Heart right ventricle (tissue), 16 donors: ENCODE data around the gene LGALS8. TPM values are rescaled to one million over a fixed set of nuclear protein-coding genes. Genes with fewer than 3 reads are reported as not detected.
A peak's percentile ranks its signal among the peaks of the same experiment; 100 is the strongest.
"Not testable (repeated sequence)": the region's sequence is repeated elsewhere in the genome, so short reads cannot be mapped to it uniquely, and the experiment has no call there.

Experiments used
- ATAC-seq, 8 donors: fragments of 200-7000 bp; cut with Tn5 transposase; one replicate each; pipeline ENCODE4 v1.9.1; 2020; ENCODE audit warnings: mild to moderate bottlenecking in 8 of 8, moderate library complexity in 8 of 8, moderate number of reproducible peaks in 1 of 8
- DNase-seq, 2 donors: peaks; one replicate each; pipeline ENCODE4 v3.0.0-alpha.2; 2020
- H3K27ac ChIP-seq, 10 donors: fragments of 200-600 bp; sonication (generic) in 2 of 10; one replicate each; pipeline versions ENCODE4 v1.5.0 to v1.8.0; 2020 to 2022; ENCODE audit warnings: mild to moderate bottlenecking in 3 of 10
- H3K27me3 ChIP-seq, 7 donors: fragments of 200-600 bp; one replicate each; pipeline ENCODE4 v1.8.0; 2021 to 2022; ENCODE audit warnings: mild to moderate bottlenecking in 2 of 7
- H3K36me3 ChIP-seq, 9 donors: fragments of 200-600 bp; sonication (generic) in 1 of 9; one replicate each; pipeline versions ENCODE4 v1.5.0 to v1.8.0; 2020 to 2022; ENCODE audit warnings: mild to moderate bottlenecking in 2 of 9
- H3K4me1 ChIP-seq, 9 donors: fragments of 200-600 bp; sonication (generic) in 1 of 9; one replicate each; pipeline versions ENCODE4 v1.5.0 to v1.8.0; 2020 to 2022; ENCODE audit warnings: mild to moderate bottlenecking in 4 of 9
- H3K4me3 ChIP-seq, 10 donors: fragments of 200-600 bp; sonication (generic) in 2 of 10; one replicate each; pipeline versions ENCODE4 v1.5.0 to v1.8.0; 2020 to 2022; ENCODE audit warnings: mild to moderate bottlenecking in 7 of 10, moderate library complexity in 2 of 10
- H3K9me3 ChIP-seq, 11 donors: fragments of 200-600 bp in 10 of 11; sonication (generic) in 2 of 11; one replicate each; pipeline versions ENCODE4 v1.5.0 to v1.8.0; 2013 to 2022; ENCODE audit warnings: mild to moderate bottlenecking in 2 of 11, control low read depth in 1 of 11, moderate library complexity in 1 of 11
- WGBS, 2 donors: extraction: QIAGEN DNeasy Blood & Tissue Kit; methylation state at CpG; one replicate each; pipeline ENCODE4 v1.1.7; 2013; ENCODE audit warnings: inconsistent platforms in 1 of 2; 5-methylcytosine and 5-hydroxymethylcytosine counted together
- intact Hi-C, 10 donors: fragments of 100-400 bp; cut with DNase I; formaldehyde crosslinking; loops; one replicate each; pipeline versions ENCODE4 v1.11.1 to v1.14.2; 2022
- polyA plus RNA-seq, 2 donors: library from polyadenylated mRNA; stranded (reverse); fragments of 200-250 nt; gene quantifications; one replicate each; pipeline ENCODE4 v1.2.3, GENCODE V29; 2013
- total RNA-seq, 10 donors: library from RNA; stranded (reverse); fragmentation: NEBNext Ultra II Directional in 3 of 10; extraction: Animal tissue kit (Norgen Biotek cat#: 25700) in 3 of 10; gene quantifications; one replicate each; pipeline versions ENCODE4 v1.2.1 to v1.2.4, GENCODE V29; 2021 to 2023
- TF ChIP-seq, protein P1 (sequence below), 9 donors: fragments of 200-600 bp; sonication (generic) in 2 of 9; IDR thresholded peaks; one replicate each; pipeline versions ENCODE4 v1.5.0 to v1.8.0; 2021 to 2022; ENCODE audit warnings: antibody characterized with exemption in 9 of 9, mild to moderate bottlenecking in 5 of 9, moderate library complexity in 1 of 9
- donor health status: Arrhythmogenic right ventricular cardiomyopathy.
- donor health status: ischemic (EF 13 %, LVEDD 7.1; RV severe dilation, severe dysfunction).
- donor health status: healthy with polysubstance abuse.
- donor health status: DM: no; HTN: yes; CAD: no.
- donor health status: DM: no; HTN: no; CAD: no.
- donor health status: ischemic (EF 25% LVEDD 6.9; RV normal size, moderate dysfunction).
- donor health status: ischemic (EF 25% LVEDD 5.7; RV mildly dilated, moderate dysfunction).
- donor health status: healthy.
- donor health status: DM: yes; HTN: yes; CAD: no.
- donor health status: Ischemic cardiomyopathy.
- donor health status: ischemic (EF 35%, LVEDD 5.7; RV mildly dilated, moderate dysfunction).
- donor health status: nonischemic (EF 11% LVEDD 7.7; RV severe dilation, severe dysfunction).
- donor health status: DM: yes; HTN: yes; CAD: no.
- donor health status: PGD.
- donor health status: ischemic (EF 29% LVEDD 5.4; RV normal size, mild dysfunction).
- donor health status: nonischemic (EF 23%, LVEDD 6.1; RV moderate dilation, normal function).

LGALS8 gene
- total and polyA plus RNA-seq, 12 donors: 36.7 to 107 (median 89.7) TPM

DNA sequence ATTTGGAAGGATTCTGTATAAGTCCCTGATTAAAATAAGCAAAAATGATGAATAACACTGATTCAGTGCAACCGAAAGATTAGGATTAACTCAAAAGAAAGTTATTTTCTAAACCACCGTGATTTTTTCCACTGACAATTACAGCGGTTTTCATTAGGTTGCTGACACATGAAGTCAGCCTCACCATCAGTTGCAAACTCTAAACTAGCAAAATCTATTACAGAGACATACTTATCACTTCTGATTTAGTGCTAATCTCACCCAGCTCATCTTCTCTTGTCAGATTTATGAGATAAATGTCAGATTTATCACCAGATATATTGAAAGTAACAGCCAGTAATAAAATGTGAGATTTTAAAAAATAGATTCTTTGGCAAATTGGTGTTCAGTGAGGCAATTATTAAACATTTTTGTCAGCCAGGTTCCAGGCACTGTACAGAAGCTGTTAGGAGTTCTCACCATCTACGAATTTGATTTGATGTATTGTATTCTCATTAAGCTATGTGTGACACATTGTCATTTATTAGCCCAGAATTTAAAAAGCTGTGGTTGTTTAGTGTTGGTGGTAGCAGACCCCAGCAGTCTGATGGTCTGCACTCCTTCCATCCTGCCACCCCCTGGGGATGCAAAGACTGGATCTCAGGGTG, 37.3 kb upstream of the LGALS8 start:
- H3K4me1 ChIP-seq: peaks cover 0 to 14% (median 0%) of the 10 kb centered on the region in 9 donors
- WGBS, 2 donors: 67 to 75% methylated on average over 4 of the region's 4 CpGs
- no peak overlapping the region for H3K27ac ChIP-seq
- TF ChIP-seq, protein P1, sequence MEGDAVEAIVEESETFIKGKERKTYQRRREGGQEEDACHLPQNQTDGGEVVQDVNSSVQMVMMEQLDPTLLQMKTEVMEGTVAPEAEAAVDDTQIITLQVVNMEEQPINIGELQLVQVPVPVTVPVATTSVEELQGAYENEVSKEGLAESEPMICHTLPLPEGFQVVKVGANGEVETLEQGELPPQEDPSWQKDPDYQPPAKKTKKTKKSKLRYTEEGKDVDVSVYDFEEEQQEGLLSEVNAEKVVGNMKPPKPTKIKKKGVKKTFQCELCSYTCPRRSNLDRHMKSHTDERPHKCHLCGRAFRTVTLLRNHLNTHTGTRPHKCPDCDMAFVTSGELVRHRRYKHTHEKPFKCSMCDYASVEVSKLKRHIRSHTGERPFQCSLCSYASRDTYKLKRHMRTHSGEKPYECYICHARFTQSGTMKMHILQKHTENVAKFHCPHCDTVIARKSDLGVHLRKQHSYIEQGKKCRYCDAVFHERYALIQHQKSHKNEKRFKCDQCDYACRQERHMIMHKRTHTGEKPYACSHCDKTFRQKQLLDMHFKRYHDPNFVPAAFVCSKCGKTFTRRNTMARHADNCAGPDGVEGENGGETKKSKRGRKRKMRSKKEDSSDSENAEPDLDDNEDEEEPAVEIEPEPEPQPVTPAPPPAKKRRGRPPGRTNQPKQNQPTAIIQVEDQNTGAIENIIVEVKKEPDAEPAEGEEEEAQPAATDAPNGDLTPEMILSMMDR (IDR thresholded peaks at IDR 0.05): no peak
- no peak overlapping the region for H3K4me3 ChIP-seq
- intact Hi-C loops: loop anchor here in 2 of 10 donors (5.0 kb wide), 2 partner anchors 374 to 379 kb away; no protein-coding TSS in a partner anchor
- H3K36me3 ChIP-seq: no peaks in the 10 kb centered on the region
- no peaks in the 10 kb centered on the region for H3K9me3 ChIP-seq
- no peaks in the 10 kb centered on the region for H3K27me3 ChIP-seq
- ATAC-seq: peak in 1 of 8 donors; percentile 16
- DNase-seq: no peak

DNA sequence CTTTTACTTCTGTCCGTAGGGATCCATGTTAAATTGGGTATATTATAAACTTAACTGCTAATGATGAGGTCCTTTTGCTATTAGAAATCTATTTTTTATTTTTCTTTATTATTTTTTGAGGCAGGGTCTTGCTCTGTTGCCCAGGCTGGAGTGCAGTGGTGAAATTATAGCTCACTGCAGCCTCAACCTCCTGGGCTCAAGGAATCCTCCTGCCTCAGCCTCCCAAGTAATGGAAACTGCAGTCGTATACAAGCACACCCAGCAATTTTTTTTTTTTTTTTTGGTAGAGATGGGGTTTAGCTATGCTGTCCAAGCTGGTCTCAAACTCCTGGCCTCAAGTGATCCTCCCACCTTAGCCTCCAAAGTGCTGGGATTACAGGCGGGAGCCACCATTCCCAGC, 34.6 kb upstream of the LGALS8 start:
- not testable (repeated sequence) for H3K9me3 ChIP-seq, DNase-seq, ATAC-seq, H3K4me3 ChIP-seq, H3K36me3 ChIP-seq, H3K27me3 ChIP-seq, H3K27ac ChIP-seq
- intact Hi-C loops: loop anchor here in 4 of 10 donors (2.0 to 5.0 kb wide), 3 partner anchors 377 to 382 kb away; no protein-coding TSS in a partner anchor
- peaks cover 0 to 16% (median under 1%) of the 10 kb centered on the region in 9 donors for H3K4me1 ChIP-seq
- 94 to 98% methylated on average over 3 of the region's 3 CpGs for WGBS, 2 donors

DNA sequence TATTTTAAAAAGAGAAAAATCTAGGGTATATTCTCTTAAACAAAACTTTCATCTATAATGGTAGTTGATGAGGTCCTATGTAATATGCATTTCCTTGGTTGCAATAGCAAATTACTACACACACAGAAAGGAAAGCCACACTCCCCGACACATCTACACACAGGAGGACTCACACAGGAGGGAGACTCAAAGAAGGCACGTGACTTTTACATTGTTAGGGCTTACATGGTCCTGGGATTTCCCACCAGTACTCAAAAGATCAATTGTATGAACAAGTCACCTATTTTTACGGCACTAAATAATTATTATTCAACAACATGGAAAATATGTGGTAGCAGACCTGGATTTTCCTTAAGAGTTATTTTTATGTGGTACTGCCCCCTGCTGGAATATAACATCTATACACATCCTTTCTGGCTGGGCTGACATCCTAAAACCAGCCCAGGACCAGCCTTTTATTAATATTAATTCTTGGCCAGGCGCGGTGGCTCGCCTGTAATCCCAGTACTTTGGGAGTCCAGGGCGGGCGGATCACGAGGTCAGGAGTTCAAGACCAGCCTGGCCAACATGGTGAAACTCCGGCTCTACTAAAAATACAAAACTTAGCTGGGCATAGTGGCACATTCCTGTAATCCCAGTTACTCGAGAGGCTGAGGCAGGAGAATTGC, 33.9 kb upstream of the LGALS8 start:
- TF ChIP-seq, protein P1 (IDR thresholded peaks at IDR 0.05): peak; percentile 34 to 71 (median 62)
- Histone ChIP-seq H3K36me3 (no peaks in the 10 kb centered on the region), H3K4me1 (peaks cover 0 to 23% (median 6%) of the 10 kb centered on the region in 9 donors), H3K9me3 (no peaks in the 10 kb centered on the region), H3K27ac (peak overlapping the region in 2 of 10 donors; percentile 9 to 19), H3K4me3 (peak overlapping the region in 3 of 10 donors; percentile 3 to 25 (median 20)), H3K27me3 (no peaks in the 10 kb centered on the region)
- DNase-seq (peak in 1 of 2 donors; percentile 23), ATAC-seq (peak in 6 of 8 donors; percentile 49 to 74 (median 58))
- 29 to 41% methylated on average over 11 of the region's 11 CpGs for WGBS, 2 donors
- intact Hi-C loops: loop anchor here (2.0 to 5.0 kb wide), 4 partner anchors 378 to 383 kb away; no protein-coding TSS in a partner anchor

DNA sequence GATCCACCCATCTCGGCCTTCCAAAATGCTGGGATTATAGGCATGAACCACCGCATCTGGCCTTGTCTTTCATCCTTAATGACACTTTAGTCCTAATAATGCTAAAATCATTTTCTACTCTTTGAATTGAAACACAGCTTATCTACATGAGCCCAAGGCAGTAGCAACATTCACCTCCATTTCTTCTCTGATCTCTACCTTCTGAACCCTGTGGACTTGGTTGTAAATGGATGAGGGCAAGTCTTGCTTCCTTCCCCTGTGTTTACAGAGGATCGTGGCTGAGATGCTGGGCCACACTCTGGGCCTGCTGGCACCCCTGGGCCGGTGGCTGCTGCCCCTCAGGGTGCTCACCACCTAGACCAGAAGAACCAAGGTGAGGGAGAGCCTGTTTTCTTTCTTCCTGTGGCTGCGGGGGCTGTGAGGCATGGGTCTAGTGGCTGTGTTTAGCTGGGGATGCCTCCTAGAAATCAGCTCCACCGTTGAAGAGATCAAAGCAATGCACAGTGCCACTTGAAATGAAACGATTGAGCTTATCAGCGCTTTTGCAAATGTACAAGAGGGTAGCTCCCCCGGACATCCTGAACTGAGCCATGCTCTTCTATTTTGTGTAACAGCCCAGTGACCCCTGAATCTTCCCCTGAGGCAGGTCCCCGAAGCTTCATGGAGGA, 32.2 kb upstream of the LGALS8 start:
- 58 to 69% methylated on average over 10 of the region's 10 CpGs for WGBS, 2 donors
- Histone ChIP-seq H3K36me3 (no peaks in the 10 kb centered on the region), H3K27me3 (no peaks in the 10 kb centered on the region), H3K27ac (peak overlapping the region in 1 of 10 donors; percentile 7), H3K4me1 (peaks cover 0 to 28% (median 6%) of the 10 kb centered on the region in 9 donors), H3K9me3 (no peaks in the 10 kb centered on the region), H3K4me3 (no peak overlapping the region)
- ATAC-seq (no peak), DNase-seq (no peak)
- TF ChIP-seq, protein P1 (IDR thresholded peaks at IDR 0.05): no peak
- intact Hi-C loops: loop anchor here in 6 of 10 donors (2.0 to 5.0 kb wide), 4 partner anchors 379 to 384 kb away; no protein-coding TSS in a partner anchor
